H1 (cell line): ENCODE measurements around the gene HOXB9. TPM values are rescaled to one million over a fixed set of nuclear protein-coding genes. Genes with fewer than 3 reads are reported as not detected.

Experiments used
- EZH2 ChIP-seq: fragments of 200-600 bp; sonication (generic); IDR thresholded peaks from 2 replicates; pipeline ENCODE4 v1.7.1; 2012; ENCODE audit warnings: low read depth, mild to moderate bottlenecking, moderate library complexity, low read length, inconsistent platforms; ENCODE audit not compliant: severe bottlenecking
- PHF8 ChIP-seq: fragments of 200-600 bp; sonication (generic); conservative IDR thresholded peaks from 2 replicates; pipeline ENCODE4 v1.7.1; 2012; ENCODE audit warnings: low read depth, mild to moderate bottlenecking, inconsistent platforms, low read length, moderate library complexity
- RFX5 ChIP-seq: IDR thresholded peaks from 2 replicates; pipeline ENCODE4 v1.6.1; 2011; ENCODE audit warnings: low read depth, low read length, improper control_type of control experiment, borderline replicate concordance
- RNF2 ChIP-seq: fragments of 200-900, 300-1000 bp; sonication (generic); IDR thresholded peaks from 2 replicates; pipeline ENCODE4 v1.7.1; 2016; ENCODE audit warnings: borderline replicate concordance, low read depth, mild to moderate bottlenecking, antibody characterized with exemption, low read length; ENCODE audit not compliant: poor library complexity, severe bottlenecking; ENCODE audit errors: missing control alignments
- polyA plus RNA-seq, 7 experiments: library from polyadenylated mRNA; depleted of rRNA in 3 of 7; stranded (reverse) in 5 of 7; unstranded in 2 of 7; fragments of >200 nt in 5 of 7; fragments of 200-250 nt in 2 of 7; gene quantifications; 1 replicate in 5 of 7; 2 replicates in 1 of 7; 4 replicates in 1 of 7; pipeline versions ENCODE4 v1.2.1 to v1.2.3, GENCODE V29; 2011 to 2013; ENCODE audit warnings: missing spikeins in 2 of 7, mixed read lengths in 2 of 7
- total RNA-seq: library from RNA; stranded (reverse); fragmentation: NEBNext Ultra II Directional; extraction: Animal tissue kit (Norgen Biotek cat#: 25700); gene quantifications from 2 replicates; pipeline ENCODE4 v1.2.1, GENCODE V29; 2021
- TF ChIP-seq, protein P1 (sequence below): IDR thresholded peaks from 2 replicates; pipeline ENCODE4 v1.6.1; 2012; ENCODE audit warnings: inconsistent platforms
- TF ChIP-seq, protein P2 (sequence below): IDR thresholded peaks from 2 replicates; pipeline ENCODE4 v1.6.1; 2012; ENCODE audit warnings: low read length, inconsistent platforms

The HOXB9 gene
- total and polyA plus RNA-seq, 2 of the 8 experiments (the other 6 are each of a cell fraction or from before 2014, with no cell fraction given): not detected

DNA sequence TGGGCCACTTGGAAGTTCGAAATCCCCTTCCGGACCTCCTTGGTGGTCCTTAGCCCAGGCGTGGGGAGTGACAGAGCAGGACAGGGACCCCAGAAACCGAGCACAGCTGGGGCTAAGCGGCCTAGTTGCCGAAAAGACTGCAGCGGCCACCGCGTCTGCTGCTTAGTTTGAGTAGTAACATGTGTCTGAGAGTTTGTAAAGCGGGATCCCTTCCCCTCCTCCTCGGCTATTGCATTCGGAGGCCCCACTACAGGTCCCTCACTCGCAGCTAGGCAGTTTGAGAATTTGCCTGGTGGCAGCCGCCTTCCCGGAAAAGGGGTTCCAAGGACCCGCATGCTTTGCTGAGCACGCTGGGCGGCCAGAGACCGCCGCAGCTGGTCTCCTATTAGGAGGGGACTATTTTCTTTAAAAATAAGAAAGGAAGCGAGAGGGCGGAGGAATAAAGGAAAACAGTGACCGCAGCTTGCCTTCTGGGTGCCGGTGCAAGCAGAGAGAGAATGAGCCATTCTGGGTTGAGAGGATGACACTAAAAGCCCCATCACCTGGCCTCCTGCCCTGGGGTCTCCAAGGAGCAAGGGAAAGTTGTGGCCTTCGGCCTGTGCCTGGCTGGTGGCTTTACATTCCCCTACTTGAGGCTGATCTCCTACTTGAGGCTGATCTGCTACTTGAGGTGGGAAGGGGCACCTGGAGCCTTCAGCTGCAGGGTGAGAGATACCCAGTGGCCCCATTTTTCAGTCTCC lies 31.4 kb downstream of the HOXB9 start (continued):
- TF ChIP-seq EZH2 (peak; percentile 98), PHF8 (no peak), RNF2 (peak; percentile 75), RFX5 (no peak)
- TF ChIP-seq, protein P1, sequence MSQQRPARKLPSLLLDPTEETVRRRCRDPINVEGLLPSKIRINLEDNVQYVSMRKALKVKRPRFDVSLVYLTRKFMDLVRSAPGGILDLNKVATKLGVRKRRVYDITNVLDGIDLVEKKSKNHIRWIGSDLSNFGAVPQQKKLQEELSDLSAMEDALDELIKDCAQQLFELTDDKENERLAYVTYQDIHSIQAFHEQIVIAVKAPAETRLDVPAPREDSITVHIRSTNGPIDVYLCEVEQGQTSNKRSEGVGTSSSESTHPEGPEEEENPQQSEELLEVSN: no peak
- TF ChIP-seq, protein P2, sequence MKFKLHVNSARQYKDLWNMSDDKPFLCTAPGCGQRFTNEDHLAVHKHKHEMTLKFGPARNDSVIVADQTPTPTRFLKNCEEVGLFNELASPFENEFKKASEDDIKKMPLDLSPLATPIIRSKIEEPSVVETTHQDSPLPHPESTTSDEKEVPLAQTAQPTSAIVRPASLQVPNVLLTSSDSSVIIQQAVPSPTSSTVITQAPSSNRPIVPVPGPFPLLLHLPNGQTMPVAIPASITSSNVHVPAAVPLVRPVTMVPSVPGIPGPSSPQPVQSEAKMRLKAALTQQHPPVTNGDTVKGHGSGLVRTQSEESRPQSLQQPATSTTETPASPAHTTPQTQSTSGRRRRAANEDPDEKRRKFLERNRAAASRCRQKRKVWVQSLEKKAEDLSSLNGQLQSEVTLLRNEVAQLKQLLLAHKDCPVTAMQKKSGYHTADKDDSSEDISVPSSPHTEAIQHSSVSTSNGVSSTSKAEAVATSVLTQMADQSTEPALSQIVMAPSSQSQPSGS: no peak
